ENCODE results near the gene ZNF296. TPM values are rescaled to one million over a fixed set of nuclear protein-coding genes. Genes with fewer than 3 reads are reported as not detected.

The ZNF296 gene
- total RNA-seq, 1 donor from 2014 or later: 0.13 TPM

GRCh38 chr19:45061965-45062364 lies 14.3 kb downstream of the ZNF296 start:
- no peak for DNase-seq (ENCODE audit: low read depth in 2 of 2)

GRCh38 chr19:45059258-45059965 lies 16.9 kb downstream of the ZNF296 start:
- DNase-seq (ENCODE audit: low read depth in 2 of 2): peak; percentile 67 to 83

GRCh38 chr19:45058622-45059159 lies 17.6 kb downstream of the ZNF296 start:
- DNase-seq (ENCODE audit: low read depth in 2 of 2): no peak

- no peak for DNase-seq (ENCODE audit: low read depth in 2 of 2)
These were observed 18.8 kb downstream of the ZNF296 start for GRCh38 chr19:45057444-45057843.

- DNase-seq (ENCODE audit: low read depth in 2 of 2): no peak
These were observed 19.4 kb downstream of the ZNF296 start for GRCh38 chr19:45056831-45057230.

- DNase-seq (ENCODE audit: low read depth in 2 of 2): no peak
These were observed 24.2 kb downstream of the ZNF296 start for GRCh38 chr19:45051929-45052579.

GRCh38 chr19:45050036-45050435 lies 26.2 kb downstream of the ZNF296 start:
- no peak for DNase-seq (ENCODE audit: low read depth in 2 of 2)

- DNase-seq (ENCODE audit: low read depth in 2 of 2): no peak
These were observed 27.1 kb downstream of the ZNF296 start for GRCh38 chr19:45049073-45049736.

- DNase-seq (ENCODE audit: low read depth in 2 of 2): no peak
These were observed 29.0 kb downstream of the ZNF296 start for GRCh38 chr19:45047188-45047797.

- DNase-seq (ENCODE audit: low read depth in 2 of 2): no peak
These were observed 29.9 kb downstream of the ZNF296 start for GRCh38 chr19:45046355-45046754.

GRCh38 chr19:45045671-45046353 lies 30.5 kb downstream of the ZNF296 start:
- no peak for DNase-seq (ENCODE audit: low read depth in 2 of 2)

GRCh38 chr19:45041125-45041524 lies 35.2 kb downstream of the ZNF296 start:
- no peak for DNase-seq (ENCODE audit: low read depth in 2 of 2)

GRCh38 chr19:45040059-45040771 lies 36.1 kb downstream of the ZNF296 start:
- no peak for DNase-seq (ENCODE audit: low read depth in 2 of 2)

GRCh38 chr19:45038931-45039893 lies 37.1 kb downstream of the ZNF296 start, which contains the start of gene CLASRP:
TSS of gene CLASRP (plus strand) at chr19:45039045. CDS start at chr19:45040213, 1,168 bp downstream.
- peak; percentile 74 to 90 for DNase-seq (ENCODE audit: low read depth in 2 of 2)

GRCh38 chr19:45037393-45038169 lies 38.7 kb downstream of the ZNF296 start:
- DNase-seq (ENCODE audit: low read depth in 2 of 2): no peak

GRCh38 chr19:45035755-45036154 lies 40.5 kb downstream of the ZNF296 start:
- DNase-seq (ENCODE audit: low read depth in 2 of 2): no peak

GRCh38 chr19:45032421-45032820 lies 43.9 kb downstream of the ZNF296 start:
- DNase-seq (ENCODE audit: low read depth in 2 of 2): no peak

- no peak for DNase-seq (ENCODE audit: low read depth in 2 of 2)
These were observed 45.5 kb downstream of the ZNF296 start for GRCh38 chr19:45030825-45031224.

GRCh38 chr19:45027371-45027770 lies 48.9 kb downstream of the ZNF296 start:
- no peak for DNase-seq (ENCODE audit: low read depth in 2 of 2)

Measured in dermis microvascular lymphatic vessel endothelial cell (primary cell).